DMS153 treated with DMSO at 0.1 percent for 48 hours (cell line): ENCODE results near the gene HBA1.
"Not testable (repeated sequence)": the region's sequence is repeated elsewhere in the genome, so short reads cannot be mapped to it uniquely, and the experiment has no call there.

Experiments used
- DNase-seq: peaks from one replicate; lab custom pipeline; 2025; ENCODE audit not compliant: unreplicated experiment; lab: John Stamatoyannopoulos, UW

HBA1 gene

GRCh38 chr16:173928-174769, 2.3 kb upstream of the HBA1 start:
- not testable (repeated sequence) for DNase-seq

- DNase-seq: no peak
Measured at GRCh38 chr16:175011-175949, 1.2 kb upstream of the HBA1 start.

- not testable (repeated sequence) for DNase-seq
Measured at GRCh38 chr16:176006-176405, 474 bp upstream of the HBA1 start.

GRCh38 chr16:177394-177822, 928 bp downstream of the HBA1 start:
- DNase-seq: peak; percentile 98

- DNase-seq: no peak
Measured at GRCh38 chr16:177981-178667, 1.6 kb downstream of the HBA1 start.

GRCh38 chr16:178668-179015, 2.2 kb downstream of the HBA1 start:
- no peak for DNase-seq

- no peak for DNase-seq
Measured at GRCh38 chr16:179211-180092, 3.0 kb downstream of the HBA1 start.

- DNase-seq: no peak
Measured at GRCh38 chr16:180101-180675, 3.7 kb downstream of the HBA1 start, which contains the start of gene HBQ1. TSS of gene HBQ1 (plus strand) at chr16:180459. CDS start at chr16:180487, 28 bp downstream.

- peak; percentile 38 for DNase-seq
Measured at GRCh38 chr16:180681-181564, 4.4 kb downstream of the HBA1 start.

GRCh38 chr16:181565-182021, 5.1 kb downstream of the HBA1 start:
- no peak for DNase-seq

- no peak for DNase-seq
Measured at GRCh38 chr16:183005-183404, 6.5 kb downstream of the HBA1 start.

- DNase-seq: no peak
Measured at GRCh38 chr16:185213-185612, 8.7 kb downstream of the HBA1 start.

- no peak for DNase-seq
Measured at GRCh38 chr16:185691-186090, 9.2 kb downstream of the HBA1 start.

GRCh38 chr16:187330-187729, 10.8 kb downstream of the HBA1 start:
- no peak for DNase-seq

- DNase-seq: no peak
Measured at GRCh38 chr16:188674-189073, 12.2 kb downstream of the HBA1 start.

GRCh38 chr16:189604-190186, 13.2 kb downstream of the HBA1 start:
- DNase-seq: no peak

GRCh38 chr16:191831-192230, 15.4 kb downstream of the HBA1 start:
- no peak for DNase-seq

GRCh38 chr16:192686-193085, 16.2 kb downstream of the HBA1 start:
- DNase-seq: no peak
